Neural cell (in vitro differentiated cells): Measurements from ENCODE around the gene CDK2AP2.

ENCODE experiments used
- EZH2 ChIP-seq: fragments of 200-600, 300-800 bp; shearing (Covaris generic), sonication (generic); IDR thresholded peaks from 2 replicates; pipeline ENCODE4 v1.6.1; 2014; ENCODE audit warnings: antibody characterized with exemption, low read length, borderline replicate concordance, mild to moderate bottlenecking; ENCODE audit not compliant: insufficient read depth, poor library complexity, severe bottlenecking
- RAD21 ChIP-seq: fragments of 450-650 bp; conservative IDR thresholded peaks from 2 replicates; pipeline ENCODE4 v1.6.1; 2014; ENCODE audit warnings: antibody characterized with exemption, mild to moderate bottlenecking, moderate library complexity
- SMC3 ChIP-seq: fragments of 450-650 bp; conservative IDR thresholded peaks from 2 replicates; pipeline ENCODE4 v1.6.1; 2014; ENCODE audit warnings: antibody characterized with exemption, mild to moderate bottlenecking, moderate library complexity; ENCODE audit not compliant: poor library complexity
- TAF1 ChIP-seq: IDR thresholded peaks from 2 replicates; pipeline ENCODE4 v1.6.1; 2012; ENCODE audit warnings: low read depth
- TF ChIP-seq, protein P1 (sequence below): fragments of 450-650 bp; IDR thresholded peaks from 2 replicates; pipeline ENCODE4 v1.5.1; 2014; ENCODE audit warnings: antibody characterized with exemption, mild to moderate bottlenecking, moderate library complexity; ENCODE audit not compliant: poor library complexity, severe bottlenecking

DNA sequence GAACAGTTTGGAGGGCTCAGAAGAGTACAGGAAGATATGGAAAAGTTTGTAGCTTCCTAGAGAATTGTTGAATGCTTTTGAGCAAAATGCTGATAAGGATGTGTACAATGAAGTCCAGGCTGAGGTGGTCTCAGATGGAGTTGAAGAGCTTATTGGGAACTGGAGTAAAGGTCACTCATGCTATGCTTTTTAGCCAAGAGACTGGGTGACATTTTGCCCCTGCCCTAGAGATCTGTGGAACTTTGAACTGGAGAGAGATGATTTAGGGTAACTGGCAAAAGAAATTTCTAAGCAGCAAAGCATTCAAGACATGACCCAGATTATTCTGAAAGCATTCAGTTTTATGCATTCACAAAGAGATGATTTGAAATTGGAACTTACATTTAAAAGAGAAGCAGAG is 43.2 kb upstream of the CDK2AP2 start:
- TF ChIP-seq, protein P1, sequence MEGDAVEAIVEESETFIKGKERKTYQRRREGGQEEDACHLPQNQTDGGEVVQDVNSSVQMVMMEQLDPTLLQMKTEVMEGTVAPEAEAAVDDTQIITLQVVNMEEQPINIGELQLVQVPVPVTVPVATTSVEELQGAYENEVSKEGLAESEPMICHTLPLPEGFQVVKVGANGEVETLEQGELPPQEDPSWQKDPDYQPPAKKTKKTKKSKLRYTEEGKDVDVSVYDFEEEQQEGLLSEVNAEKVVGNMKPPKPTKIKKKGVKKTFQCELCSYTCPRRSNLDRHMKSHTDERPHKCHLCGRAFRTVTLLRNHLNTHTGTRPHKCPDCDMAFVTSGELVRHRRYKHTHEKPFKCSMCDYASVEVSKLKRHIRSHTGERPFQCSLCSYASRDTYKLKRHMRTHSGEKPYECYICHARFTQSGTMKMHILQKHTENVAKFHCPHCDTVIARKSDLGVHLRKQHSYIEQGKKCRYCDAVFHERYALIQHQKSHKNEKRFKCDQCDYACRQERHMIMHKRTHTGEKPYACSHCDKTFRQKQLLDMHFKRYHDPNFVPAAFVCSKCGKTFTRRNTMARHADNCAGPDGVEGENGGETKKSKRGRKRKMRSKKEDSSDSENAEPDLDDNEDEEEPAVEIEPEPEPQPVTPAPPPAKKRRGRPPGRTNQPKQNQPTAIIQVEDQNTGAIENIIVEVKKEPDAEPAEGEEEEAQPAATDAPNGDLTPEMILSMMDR: no peak
- TF ChIP-seq RAD21: no peak
- TF ChIP-seq SMC3: no peak
- no peak for TF ChIP-seq EZH2
- no peak for TF ChIP-seq TAF1
